OCI-LY7 (cell line): Measurements from ENCODE around the gene PCBD2.

Experiments
- EZH2phosphoT487 ChIP-seq: fragments of 200-600 bp; sonication (generic); IDR thresholded peaks from 2 replicates; pipeline ENCODE4 v1.6.1; 2018; ENCODE audit warnings: low read depth, borderline replicate concordance, mild to moderate bottlenecking, mixed run types, antibody characterized with exemption, low read length, moderate library complexity, mixed read lengths
- TF ChIP-seq, protein P1 (sequence below): fragments of 200-600 bp; sonication (generic); conservative IDR thresholded peaks from 2 replicates; pipeline ENCODE4 v1.5.1; 2014; ENCODE audit warnings: mild to moderate bottlenecking, antibody characterized with exemption, low read length, moderate library complexity, mixed read lengths

DNA sequence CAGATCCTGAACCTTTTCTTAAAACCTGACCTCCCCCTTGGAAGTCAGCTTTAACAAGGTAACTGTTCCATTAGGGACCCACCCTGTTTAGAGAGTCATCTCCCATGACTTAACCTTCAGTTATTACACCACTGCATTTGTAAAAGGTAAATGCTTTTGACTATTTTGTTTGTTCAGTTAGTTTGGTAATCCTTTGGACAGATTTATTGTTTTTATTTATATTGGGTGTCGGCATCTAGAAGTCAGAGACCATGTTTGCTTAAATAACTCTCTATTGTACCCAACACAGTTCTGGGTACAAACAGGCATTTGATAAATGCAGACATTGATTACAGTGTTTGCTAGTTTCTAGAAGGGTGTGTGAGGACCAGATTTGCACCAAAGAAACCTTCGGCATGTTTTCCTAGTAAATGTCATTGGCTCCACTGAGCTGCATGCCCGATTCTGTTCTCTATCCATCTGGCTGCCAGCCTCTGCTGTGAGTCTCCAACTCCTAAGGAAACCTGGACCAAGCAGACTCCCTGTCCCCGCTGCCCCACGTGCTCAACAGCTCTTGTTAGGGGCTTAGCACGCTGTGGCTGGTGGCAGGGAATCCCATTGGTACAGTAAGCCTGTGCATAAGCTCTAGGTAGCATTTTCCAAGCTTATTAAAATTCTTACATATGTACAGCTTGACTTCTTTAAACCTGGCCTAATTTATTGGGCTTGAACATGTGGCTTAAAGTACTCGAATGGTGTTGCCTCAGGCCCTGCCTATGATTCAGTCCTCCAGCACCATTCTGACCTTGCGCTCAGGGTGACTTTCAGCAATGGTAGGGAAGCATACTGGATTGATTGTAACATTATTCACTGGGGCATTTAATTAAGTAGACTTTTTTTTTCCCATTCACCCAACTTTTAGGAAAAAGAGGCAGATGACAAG is 6.6 kb downstream of the PCBD2 start:
- TF ChIP-seq EZH2phosphoT487: no peak
- TF ChIP-seq, protein P1, sequence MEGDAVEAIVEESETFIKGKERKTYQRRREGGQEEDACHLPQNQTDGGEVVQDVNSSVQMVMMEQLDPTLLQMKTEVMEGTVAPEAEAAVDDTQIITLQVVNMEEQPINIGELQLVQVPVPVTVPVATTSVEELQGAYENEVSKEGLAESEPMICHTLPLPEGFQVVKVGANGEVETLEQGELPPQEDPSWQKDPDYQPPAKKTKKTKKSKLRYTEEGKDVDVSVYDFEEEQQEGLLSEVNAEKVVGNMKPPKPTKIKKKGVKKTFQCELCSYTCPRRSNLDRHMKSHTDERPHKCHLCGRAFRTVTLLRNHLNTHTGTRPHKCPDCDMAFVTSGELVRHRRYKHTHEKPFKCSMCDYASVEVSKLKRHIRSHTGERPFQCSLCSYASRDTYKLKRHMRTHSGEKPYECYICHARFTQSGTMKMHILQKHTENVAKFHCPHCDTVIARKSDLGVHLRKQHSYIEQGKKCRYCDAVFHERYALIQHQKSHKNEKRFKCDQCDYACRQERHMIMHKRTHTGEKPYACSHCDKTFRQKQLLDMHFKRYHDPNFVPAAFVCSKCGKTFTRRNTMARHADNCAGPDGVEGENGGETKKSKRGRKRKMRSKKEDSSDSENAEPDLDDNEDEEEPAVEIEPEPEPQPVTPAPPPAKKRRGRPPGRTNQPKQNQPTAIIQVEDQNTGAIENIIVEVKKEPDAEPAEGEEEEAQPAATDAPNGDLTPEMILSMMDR: no peak
